ENCODE measurements around the gene HMX2.

- TF ChIP-seq CTCF (IDR thresholded peaks at IDR 0.05) (no peak), POLR2AphosphoS5 (IDR thresholded peaks at IDR 0.05) (no peak), POLR2A (IDR thresholded peaks at IDR 0.05) (no peak)
These were observed 11.6 kb upstream of the HMX2 start for GRCh38 chr10:123136221-123136805.
